Measurements from ENCODE around the gene IL22RA1.

DNA sequence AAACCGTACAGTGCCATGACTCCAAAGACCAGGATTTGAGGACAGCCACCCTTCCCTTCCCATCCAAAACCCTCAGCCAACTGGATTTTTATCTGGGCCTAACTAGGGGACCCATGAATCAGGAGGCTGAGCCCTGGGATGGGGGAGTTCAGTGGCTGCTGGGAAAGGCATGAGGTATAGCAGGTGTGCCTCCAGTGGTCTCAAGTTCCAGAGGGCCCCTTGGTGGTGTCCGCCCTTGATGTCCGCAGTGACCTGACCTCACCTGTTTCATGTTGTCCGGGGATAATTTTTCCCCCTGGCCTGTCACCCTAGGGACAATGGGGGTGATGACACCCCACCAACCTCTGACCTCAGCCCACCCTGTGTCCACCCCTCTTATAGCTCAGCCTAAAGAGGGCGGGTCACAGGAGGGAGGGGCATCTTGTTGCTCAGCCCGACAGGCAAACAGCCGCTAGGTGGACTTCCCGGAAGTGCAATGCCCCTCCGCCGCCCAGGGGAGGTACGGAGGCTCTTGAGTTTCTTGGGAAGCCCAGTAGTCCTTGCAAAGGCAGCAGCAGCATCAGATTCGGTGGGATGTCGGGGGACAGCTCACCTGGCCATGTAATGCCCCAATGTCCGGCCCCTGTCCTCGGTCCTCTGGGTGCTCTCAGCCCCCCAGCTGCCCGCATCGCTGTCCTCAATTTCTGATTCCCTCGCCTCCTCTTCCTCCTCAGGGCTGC is 13.8 kb upstream of the IL22RA1 start:
- no peak for TF ChIP-seq EZH2 (IDR thresholded peaks at IDR 0.05)
- TF ChIP-seq POLR2AphosphoS5 (IDR thresholded peaks at IDR 0.05; ENCODE audit: borderline replicate concordance, low read depth, low read length): no peak
- TF ChIP-seq FOXP2 (optimal IDR thresholded peaks at IDR 0.05; ENCODE audit: control extremely low read depth, extremely low read length, insufficient read depth): no peak

Data from SK-N-MC (cell line).